ENCODE results near the gene TPST2. TPM values are rescaled to one million over a fixed set of nuclear protein-coding genes. Genes with fewer than 3 reads are reported as not detected.

Gene TPST2
- total and polyA plus RNA-seq, 9 of the 15 experiments (the other 6 are each of a cell fraction or from before 2014, with no cell fraction given) = 14.2 to 123 (median 60.1) TPM

GRCh38 chr22:26620197-26620596 lies 30.3 kb upstream of the TPST2 start (continued):
- TF ChIP-seq SIN3A (IDR thresholded peaks at IDR 0.05; ENCODE audit: borderline replicate concordance in 2 of 2, control insufficient read depth in 1 of 2, low read depth in 2 of 2, low read length in 2 of 2) (no peak), NFIX (CRISPR knock-in tag; IDR thresholded peaks at IDR 0.05; ENCODE audit: low read depth) (no peak), ETV5 (CRISPR knock-in tag; IDR thresholded peaks at IDR 0.05; ENCODE audit: low read depth) (no peak), ADNP (tag; IDR thresholded peaks at IDR 0.05) (peak; percentile 73), ZKSCAN1 (IDR thresholded peaks at IDR 0.05; ENCODE audit: low read depth, low read length) (no peak), ZNF184 (CRISPR knock-in tag; IDR thresholded peaks at IDR 0.05) (no peak), CC2D1A (IDR thresholded peaks at IDR 0.05) (no peak), TEAD1 (CRISPR knock-in tag; IDR thresholded peaks at IDR 0.05) (no peak), RBM39 (optimal IDR thresholded peaks at IDR 0.05; ENCODE audit: low read depth, low read length) (no peak), CREBBP (IDR thresholded peaks at IDR 0.05; ENCODE audit: low read depth, low read length) (no peak), ZNF589 (CRISPR knock-in tag; IDR thresholded peaks at IDR 0.05; ENCODE audit: low read depth) (no peak), KAT8 (IDR thresholded peaks at IDR 0.05; ENCODE audit: low read depth) (no peak), NR2C1 (IDR thresholded peaks at IDR 0.05) (no peak), NR2C1 (tag; IDR thresholded peaks at IDR 0.05) (no peak), SMARCA5 (IDR thresholded peaks at IDR 0.05) (0 out of 2 replicates have a peak, but pooled peaks have one; percentile 38), CCNT2 (IDR thresholded peaks at IDR 0.05; ENCODE audit: borderline replicate concordance, extremely low read depth, insufficient read length, low read depth, low read length) (no peak), ZNF57 (CRISPR knock-in tag; IDR thresholded peaks at IDR 0.05) (no peak), NR1H2 (CRISPR knock-in tag; IDR thresholded peaks at IDR 0.05) (no peak), TCFL5 (CRISPR knock-in tag; conservative IDR thresholded peaks at IDR 0.05) (no peak), NFE2L1 (tag; IDR thresholded peaks at IDR 0.05; ENCODE audit: borderline replicate concordance, low read depth) (no peak), ZBTB9 (CRISPR knock-in tag; IDR thresholded peaks at IDR 0.05) (no peak), ZNF324 (CRISPR knock-in tag; IDR thresholded peaks at IDR 0.05) (no peak), KAT2B (IDR thresholded peaks at IDR 0.05; ENCODE audit: low read depth, low read length) (no peak), ZC3H8 (IDR thresholded peaks at IDR 0.05) (no peak), FIP1L1 (IDR thresholded peaks at IDR 0.05; ENCODE audit: low read depth, low read length, poor library complexity, severe bottlenecking) (no peak), ZNF79 (CRISPR knock-in tag; IDR thresholded peaks at IDR 0.05; ENCODE audit: low read depth) (no peak), NKRF (IDR thresholded peaks at IDR 0.05; ENCODE audit: borderline replicate concordance) (no peak)
